CD4-positive, alpha-beta T cell treated with Interferon alpha-2 for 1 hour (primary cell): ENCODE data around the gene IKZF4.
"Not testable (repeated sequence)": the region's sequence is repeated elsewhere in the genome, so short reads cannot be mapped to it uniquely, and the experiment has no call there.

Experiments used
- DNase-seq, 2 donors: peaks; one replicate each; pipeline ENCODE4 v3.0.0-alpha.2; 2020 to 2022

Gene IKZF4

DNA sequence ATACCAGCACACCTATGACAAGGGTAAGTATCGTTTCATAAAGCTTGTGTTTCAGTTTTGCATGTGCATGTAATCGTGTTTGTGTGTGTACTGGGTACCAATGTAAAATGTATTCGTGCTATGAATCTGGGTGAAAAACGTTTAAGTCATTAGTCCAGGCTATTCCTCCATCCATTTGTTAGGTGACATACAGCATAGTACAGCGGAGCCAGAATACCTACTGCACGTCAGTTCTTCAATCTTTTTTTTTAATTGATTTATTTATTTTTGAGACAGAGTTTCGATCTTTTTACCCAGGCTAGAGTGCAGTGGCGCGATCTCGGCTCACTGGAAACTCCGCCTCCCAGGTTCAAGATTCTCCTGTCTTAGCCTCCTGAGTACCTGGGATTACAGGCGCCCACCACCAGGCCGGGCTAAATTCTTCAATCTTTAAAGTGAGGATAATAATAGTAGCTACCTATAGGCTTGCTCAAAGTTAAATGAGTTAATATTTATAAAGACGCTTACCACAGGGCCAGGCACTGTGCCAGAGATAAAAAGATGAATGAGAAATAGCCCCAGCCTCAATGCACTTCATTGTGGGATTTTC lies 20.2 kb downstream of the IKZF4 start:
- no peak for DNase-seq

DNA sequence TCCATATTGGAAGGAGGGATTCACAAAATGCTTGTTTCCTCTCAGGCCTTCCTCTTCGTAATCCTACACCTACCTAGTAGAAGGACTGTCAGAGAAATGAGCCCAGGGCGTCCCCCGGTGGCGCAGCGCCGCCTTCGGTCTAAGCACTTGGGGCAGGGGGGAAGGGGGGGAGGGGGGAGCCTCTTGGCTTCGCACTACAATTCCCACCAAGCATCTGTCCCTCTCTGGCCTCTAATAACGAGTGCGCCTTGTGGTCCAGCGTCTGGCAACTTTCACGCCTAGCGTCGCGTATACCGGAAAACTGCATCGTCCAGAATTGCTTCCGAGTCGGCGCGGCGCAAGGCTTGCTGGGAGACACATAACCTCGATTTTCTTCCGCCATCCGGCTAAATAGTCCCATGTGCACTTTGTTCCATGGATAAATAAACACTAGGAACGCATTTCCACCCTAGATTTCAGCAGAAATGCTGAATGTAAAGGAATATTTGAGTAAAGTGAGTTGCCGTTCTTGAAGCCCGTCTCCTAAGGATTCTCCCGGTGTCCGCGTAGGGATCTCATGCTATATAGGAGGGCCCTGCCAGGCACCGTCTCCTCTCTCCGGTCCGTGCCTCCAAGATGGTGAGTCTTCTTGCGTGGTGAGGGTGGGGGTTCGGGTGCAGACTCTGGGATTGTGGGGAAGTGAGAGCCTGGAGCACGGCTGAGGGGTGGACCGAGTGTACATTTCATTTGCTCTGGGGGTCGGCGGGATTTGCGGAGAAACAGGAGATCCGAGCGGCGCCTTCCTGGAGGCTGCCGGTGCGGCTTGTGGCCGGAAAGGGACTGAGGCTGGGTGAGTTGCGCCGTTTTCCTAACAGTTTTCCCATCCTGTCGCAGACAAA lies 20.9 kb downstream of the IKZF4 start, which contains the start of gene RPS26:
Gene RPS26, plus strand, starts transcription at position 367 of the 878 bp plus-strand sequence. Its CDS starts 249 bp downstream, at position 616.
- peak; percentile 96 to 98 for DNase-seq

DNA sequence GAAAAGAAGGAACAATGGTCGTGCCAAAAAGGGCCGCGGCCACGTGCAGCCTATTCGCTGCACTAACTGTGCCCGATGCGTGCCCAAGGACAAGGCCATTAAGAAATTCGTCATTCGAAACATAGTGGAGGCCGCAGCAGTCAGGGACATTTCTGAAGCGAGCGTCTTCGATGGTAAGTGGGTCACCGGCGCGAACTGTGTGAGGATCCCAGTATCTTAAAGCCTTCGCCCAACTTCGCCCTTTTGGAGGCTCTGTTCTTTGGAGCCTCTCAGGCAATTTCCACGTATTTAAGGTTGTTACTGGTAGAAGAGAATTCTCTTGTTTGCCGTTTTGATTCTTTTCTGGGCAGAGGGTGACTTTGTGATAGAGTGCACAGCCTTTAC lies 21.6 kb downstream of the IKZF4 start:
- DNase-seq, result not testable (repeated sequence)

DNA sequence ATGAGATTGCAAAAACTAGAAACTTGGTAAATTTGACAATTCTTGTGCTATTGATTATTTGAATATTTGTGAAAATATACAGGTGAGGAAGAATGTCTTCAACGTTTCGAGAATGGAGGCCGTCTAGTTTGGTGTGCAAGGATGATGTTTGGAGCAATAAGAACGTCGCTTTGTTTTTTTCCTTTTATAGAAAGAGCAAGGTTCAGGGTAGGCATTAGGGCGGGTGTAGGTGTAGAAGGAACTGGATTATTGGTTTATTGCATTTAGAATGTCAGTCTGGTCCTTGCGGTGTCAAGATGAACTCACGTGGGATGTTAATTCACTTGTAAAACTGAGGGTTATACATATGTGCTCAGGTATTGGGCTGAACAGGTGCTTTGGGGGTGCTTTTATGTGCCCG lies 22.0 kb downstream of the IKZF4 start:
- no peak for DNase-seq

DNA sequence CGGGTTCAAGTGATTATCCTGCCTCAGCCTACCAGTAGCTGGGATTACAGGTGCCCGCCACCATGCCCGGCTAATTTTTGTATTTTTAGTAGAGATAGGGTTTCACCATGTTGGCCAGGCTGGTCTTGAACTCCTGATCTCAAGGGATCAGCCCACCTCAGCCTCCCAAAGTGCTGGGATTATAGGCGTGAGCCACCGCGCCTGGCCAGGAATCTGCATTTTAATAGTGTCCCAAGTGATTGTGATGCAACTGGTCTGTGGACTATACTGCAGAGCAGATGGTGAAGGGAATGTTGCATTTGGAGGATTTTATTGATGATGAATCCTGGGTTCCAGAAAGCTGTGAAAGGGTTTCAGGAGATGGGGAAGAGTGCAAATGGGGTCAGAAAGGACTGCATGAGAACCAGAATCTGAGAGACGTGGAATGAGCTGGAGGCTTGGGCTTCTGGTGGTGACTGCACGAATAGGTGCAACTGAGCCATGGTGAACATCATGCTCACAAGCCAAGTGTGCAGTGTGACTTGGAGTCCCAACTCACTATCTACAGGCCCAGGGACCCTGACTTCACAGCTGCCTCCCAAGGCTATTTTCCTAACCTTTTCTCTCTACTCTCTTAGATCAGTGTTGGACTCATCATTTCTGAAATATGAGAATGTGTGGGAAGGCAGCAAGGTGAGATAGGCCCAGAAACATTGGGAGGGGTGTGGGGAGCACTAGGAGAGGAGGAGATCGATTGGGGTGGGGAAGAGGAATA lies 25.4 kb downstream of the IKZF4 start:
- DNase-seq, result no peak

DNA sequence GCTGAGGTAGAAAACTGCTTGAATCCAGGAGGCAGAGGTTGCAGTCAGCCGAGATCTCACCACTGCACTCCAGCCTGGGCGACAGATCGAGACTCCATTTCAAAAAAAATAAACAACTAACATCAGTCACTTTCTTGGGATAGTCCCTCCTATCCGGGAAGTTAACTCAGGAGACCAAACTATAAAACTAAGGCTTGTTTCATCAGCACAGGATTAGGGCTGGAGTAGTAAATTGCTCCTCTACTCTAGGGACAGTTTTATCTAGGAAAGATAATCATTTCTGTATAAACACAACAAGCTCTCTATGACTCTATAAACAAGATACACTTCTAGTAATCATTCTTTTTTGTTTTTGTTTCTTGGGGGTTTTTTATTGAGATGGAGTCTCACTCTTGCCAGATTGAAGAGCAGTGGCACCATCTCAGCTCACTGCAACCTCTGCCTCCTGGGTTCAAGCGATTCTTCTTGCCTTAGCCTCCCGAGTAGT lies 32.6 kb downstream of the IKZF4 start:
- no peak for DNase-seq

DNA sequence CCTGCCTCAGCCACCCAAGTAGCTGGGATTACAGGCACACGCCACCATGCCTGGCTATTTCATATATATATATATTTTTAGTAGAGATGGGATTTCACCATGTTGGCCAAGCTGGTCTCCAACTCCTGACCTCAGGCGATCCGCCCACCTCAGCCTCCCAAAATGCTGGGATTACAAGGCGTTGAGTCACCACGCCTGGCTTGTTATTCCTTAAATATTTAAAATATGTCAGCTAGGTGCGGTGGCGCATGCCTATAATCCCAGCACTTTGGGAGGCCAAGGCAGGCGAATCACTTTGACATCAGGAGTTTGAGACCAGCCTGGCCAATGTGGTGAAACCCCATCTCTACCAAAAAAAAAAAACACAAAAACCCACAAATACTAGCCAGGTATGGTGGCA lies 39.1 kb downstream of the IKZF4 start:
- not testable (repeated sequence) for DNase-seq

DNA sequence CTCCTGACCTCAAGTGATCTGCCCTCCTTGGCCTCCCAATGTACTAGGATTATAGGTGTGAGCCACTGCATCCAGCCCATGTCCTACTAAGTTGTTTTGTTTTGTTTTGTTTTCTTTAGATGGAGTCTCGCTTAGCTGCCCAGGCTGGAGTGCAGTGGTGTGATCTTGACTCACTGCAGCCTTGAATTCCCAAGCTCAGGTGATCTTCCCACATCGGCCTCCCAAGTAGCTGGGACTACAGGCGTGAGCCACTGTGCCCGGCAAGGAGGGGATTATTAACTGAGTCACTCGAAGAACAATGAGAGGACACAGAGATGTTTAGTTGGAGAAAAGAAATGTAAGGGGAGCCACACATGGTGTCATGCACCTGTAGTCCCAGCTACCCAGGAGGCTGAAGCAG lies 41.1 kb downstream of the IKZF4 start:
- DNase-seq, result no peak

DNA sequence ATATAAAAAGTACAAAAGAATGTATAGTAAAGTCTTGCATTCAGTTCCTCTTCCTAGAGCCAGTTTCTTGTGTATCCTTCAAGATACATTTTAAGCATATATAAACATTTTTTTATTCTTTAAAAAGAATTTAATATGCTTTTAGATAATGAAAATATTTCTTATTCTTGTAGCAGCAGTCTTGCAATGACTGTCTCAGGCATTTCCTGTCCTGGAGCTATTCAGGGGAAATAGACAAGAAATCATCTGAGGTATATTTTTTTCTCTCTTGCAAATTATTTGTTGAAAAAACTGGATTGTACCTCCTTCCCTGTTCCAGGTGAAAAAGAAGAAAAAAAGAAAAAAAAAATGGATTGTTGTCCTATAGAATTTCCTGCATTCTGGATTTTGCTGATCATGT lies 42.2 kb downstream of the IKZF4 start:
- no peak for DNase-seq

DNA sequence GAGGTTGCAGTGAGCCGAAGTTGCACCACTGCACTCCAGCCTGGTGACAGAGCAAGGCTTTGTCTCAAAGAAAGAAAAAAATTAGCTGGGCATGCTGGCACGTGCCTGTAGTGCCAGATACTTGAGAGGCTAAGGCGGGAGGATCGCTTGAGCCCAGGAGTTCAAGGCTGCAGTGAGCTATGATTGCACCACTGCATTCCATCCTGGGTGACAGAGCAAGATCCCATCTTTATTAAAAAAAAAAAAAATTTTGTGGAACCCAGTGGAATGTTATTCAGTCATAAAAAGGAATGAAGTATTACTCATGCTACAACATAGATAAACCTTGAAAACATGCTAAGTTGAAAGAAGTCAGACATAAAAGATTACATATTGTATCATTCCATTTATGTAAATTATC lies 50.8 kb downstream of the IKZF4 start:
- DNase-seq, result no peak

DNA sequence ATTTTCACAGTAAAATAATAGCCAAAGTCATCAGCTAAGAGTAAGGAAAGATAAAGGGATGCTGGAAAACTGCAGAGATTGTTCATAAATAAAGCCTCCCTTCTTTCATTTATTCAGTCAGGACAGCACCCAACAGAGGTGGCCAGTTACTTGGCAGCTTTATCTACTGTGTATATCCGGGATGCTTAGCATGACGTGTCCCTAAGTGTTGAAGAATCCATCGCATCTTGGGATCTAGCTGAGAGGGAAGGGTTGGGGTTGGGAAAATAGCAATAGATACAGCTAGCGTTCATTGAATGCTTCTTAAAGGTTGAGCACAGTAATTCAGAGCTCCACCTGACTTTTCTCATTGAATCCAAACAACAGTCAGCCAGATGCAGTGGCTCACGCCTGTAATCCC lies 53.6 kb downstream of the IKZF4 start:
- DNase-seq, result no peak

DNA sequence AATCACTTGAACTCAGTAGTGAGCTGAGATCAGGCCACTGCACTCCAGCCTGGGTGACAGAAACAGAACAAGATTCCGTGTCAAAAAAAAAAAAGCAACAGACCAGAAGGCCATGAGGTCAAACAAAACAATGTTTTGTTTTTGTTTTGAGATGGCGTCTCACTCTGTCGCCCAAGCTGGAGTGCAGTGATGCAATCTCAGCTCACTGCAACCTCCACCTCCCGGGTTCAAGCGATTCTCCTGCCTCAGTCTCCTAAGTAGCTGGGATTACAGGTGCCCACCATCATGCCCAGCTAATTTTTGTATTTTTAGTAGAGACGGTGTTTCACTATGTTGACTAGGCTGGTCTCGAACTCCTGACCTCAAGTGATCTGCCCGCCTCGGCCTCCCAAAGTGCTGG lies 57.1 kb downstream of the IKZF4 start:
- DNase-seq, result not testable (repeated sequence)

DNA sequence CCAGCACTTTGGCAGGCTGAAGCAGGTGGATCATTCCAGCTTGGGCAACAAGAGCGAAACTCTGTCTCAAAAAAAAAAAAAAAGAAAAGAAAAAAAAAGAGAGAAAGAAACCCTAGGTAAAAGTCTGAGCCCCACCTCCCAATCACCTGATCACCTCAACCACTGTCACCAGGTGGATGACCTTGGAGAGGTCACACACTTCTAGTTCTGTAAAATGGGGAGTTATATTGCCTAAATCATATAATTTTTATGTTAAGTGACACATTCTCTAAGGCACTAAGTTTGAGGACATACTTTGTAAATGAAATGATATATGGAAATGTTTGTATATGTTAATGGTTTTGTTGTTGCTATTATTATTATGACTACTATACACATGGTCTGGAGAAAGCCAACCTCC lies 57.6 kb downstream of the IKZF4 start:
- DNase-seq, result no peak

DNA sequence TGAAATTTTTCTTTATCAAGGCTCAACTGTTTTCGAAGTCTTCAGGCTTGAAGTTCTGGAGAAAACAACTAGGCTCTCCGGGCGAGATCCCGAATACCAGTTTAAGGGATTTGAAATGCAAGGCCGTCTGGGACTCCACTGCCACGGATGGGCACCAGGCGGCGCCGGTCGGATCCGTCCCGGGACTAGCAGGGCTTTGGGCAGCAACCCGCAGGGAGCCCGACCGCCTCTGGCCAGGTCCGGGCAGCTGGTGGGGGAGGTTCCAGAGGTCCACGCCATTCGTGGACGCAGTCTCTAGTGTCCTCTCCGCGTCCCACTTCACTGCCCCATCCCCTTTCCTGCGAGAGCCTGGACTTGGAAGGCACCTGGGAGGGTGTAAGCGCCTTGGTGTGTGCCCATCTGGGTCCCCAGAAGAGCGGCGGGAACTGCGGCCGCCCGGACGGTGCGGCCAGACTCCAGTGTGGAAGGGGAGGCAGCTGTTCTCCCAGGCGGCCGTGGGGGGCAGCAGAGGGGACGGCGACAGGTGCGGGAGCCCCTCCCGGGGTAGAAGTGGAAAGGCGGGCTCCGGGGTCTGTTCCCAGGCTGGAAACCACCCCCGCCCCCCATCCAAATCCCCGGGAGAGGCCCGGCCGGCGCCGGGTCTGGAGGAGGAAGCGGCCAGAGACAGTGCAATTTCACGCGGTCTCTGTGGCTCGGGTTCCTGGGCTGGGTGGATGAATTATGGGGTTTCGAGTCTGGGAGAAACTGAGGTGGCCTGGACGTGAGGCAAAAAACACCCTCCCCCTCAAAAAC lies 58.3 kb downstream of the IKZF4 start:
- DNase-seq, result peak; percentile 47 to 53

DNA sequence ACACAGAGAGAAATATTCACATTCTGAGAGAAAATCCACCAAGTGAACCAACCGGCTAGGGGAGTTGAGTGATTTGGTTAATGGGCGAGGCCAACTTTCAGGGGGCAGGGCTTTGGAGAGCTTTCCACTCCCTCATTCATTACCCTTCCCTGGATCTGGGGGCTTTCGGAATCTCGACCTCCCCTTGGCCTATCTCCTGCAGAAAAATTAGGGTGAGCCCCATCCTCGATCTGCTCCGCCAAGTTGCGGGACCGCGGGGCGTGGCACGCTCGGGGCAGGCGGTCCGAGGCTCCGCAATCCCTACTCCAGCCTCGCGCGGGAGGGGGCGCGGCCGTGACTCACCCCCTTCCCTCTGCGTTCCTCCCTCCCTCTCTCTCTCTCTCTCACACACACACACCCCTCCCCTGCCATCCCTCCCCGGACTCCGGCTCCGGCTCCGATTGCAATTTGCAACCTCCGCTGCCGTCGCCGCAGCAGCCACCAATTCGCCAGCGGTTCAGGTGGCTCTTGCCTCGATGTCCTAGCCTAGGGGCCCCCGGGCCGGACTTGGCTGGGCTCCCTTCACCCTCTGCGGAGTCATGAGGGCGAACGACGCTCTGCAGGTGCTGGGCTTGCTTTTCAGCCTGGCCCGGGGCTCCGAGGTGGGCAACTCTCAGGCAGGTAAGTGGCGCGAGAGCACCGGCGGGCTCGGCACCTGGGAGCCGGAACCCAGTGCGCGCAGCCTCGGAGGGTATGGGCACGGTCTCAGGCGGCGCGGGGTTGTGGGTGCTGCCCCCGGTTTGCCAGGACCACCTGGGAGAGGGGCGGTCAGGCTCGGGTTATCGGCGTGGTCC lies 59.1 kb downstream of the IKZF4 start, which contains the start of gene ERBB3:
Gene ERBB3, plus strand, starts transcription at position 443 of the 833 bp plus-strand sequence. Its CDS starts 136 bp downstream, at position 579.
- peak; percentile 50 to 68 for DNase-seq

DNA sequence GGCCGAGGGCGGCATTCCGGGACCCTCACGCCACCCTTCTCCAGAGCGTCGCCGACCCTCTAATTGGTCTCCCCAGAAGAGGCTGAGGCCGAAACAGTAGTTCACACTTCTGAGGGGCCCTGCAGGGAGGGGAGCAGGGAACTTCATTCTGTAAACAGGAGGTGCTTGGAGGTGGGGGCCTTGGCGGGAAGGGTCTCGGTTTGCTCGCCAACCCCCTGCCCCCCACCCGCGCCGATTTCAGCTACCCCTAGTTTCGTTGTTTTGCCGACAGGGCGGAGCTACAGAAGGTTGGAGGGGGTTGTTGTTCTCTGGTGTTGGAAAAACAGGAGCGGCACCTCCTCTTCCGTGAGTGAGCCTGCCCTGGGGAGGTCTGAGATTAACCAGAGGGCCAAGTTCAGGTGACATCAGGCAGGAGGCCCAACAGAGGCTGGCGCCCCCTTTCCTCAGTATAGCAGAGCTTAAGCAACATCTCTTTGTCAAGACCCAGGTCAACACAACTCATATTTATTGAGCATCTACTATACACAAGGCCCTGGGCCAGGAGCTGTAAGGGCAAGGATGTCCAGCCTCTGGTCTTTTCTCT lies 59.8 kb downstream of the IKZF4 start:
- DNase-seq, result no peak

DNA sequence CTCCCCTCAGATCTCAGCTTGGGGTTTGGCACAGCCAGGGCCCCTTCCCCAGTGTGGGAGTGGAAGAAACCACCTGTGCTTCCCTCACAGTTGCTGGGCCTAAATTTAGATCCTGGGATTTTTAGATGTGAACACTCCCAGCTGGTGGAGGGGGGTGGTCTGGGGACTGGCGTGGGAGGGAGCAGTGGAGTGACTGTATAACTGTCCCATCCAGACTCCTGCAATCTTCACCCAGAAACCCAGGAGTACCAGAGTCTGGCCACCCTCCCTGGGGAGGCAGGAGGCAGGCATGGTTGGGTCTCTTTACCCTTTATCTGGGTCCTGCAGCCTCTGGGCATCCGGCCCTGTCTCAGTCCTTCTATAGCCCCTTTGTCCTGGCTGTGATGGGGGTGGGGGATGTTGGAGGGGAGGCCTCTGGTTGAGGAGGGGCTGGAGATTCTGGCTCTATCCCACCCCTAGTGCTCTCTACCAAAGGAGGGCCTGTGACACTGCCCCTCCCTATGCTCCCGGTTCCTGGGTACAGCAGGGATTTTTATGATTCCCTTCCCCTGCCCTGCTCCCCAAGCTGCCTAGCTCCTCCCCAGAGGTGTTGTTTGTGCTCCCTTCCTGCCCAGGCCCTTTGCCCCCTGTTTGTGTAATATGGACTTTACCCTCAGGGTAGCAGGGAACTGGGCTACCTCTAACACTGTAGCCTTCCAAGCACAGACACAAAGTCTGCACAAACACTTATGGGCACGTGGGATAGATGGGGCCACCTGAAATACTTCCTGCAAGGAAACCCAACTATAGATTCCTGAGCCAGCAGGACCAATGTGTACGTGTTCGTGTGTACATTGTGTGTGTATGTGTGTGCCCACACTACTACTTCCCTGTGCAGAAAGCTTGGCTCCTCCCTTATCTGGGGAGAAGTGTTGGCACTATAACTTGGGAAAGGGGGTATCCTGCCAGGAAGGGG lies 60.8 kb downstream of the IKZF4 start:
- no peak for DNase-seq

DNA sequence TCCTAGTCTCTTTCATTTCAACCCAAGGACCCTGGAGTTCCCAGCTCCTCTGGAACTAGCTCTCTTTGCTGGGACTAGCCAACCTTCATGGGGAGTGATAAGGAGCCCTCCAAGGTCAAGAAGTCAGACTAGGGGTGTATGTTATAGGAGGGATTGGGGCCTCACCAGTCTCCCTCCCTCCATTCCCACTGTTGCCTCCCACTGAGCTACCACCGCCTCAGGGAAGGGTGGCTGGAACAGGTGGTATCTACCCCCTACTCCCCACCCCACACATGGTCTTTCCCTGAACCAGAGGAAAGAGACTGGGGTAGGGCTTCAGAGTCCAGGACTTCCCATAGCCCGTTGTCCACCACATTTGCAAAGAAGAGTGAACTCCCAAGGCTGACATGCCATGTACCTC lies 61.5 kb downstream of the IKZF4 start:
- DNase-seq, result no peak

DNA sequence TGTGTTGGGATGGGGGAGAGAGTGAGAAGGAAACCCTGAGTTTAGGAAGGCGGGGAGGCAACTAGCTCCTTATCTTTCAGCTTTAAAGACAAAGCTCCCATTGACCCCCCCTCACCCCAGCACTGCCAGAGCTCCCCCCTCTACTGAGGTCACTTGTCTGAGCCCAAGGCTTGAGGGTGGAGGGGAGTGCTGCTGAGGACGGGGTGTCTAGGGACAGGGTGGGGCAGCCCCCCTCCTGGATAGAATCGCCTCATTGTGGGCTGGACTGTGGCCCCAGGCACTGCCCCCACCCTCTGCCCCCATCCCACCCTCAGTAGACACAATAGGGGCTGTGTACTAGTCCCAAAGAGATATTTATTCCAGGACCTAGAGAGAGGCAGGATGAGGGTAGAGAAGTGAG lies 62.1 kb downstream of the IKZF4 start:
- DNase-seq, result no peak

DNA sequence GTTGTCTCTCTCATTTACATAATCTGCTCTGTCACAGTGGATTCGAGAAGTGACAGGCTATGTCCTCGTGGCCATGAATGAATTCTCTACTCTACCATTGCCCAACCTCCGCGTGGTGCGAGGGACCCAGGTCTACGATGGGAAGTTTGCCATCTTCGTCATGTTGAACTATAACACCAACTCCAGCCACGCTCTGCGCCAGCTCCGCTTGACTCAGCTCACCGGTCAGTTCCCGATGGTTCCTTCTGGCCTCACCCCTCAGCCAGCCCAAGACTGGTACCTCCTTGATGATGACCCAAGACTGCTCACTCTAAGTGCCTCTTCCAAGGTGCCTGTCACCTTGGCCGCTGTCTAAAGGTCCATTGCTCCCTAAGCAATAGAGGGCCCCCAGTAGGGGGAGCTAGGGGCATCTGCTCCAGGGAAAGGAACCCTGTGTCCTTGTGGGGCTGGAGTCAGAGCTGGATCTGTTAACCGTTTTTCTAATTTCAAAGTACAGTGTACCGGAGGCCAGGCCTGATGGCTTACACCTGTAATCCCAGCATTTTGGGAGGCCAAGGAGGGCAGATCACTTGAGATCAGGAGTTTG lies 64.2 kb downstream of the IKZF4 start:
- DNase-seq, result peak; percentile 8 to 28
